ENCODE measurements around the gene SEMA5B.

SEMA5B gene

DNA sequence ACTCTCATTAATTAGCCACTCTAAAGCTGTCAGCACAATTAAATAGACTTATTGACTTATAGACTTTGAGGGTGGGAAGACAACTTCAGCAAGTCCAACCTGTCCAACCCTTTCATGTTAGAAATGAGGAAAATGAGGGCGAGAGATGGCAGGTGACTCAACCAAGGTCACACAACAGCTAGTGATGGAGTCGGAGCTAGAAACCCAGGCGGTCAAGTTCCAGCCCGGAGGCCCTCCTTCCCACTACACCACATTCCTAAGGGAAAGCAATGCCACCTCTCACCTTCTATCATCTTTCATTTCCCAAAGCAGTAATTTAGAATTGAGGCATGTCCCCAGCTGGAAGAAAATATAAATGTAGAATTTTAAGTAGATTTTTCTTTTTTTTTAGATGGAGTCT lies 28.7 kb downstream of the SEMA5B start:
- DNase-seq (ENCODE audit: low read depth): no peak
- no peak overlapping the region for H3K4me3 ChIP-seq (ENCODE audit: low read length)
- TF ChIP-seq, protein P1, sequence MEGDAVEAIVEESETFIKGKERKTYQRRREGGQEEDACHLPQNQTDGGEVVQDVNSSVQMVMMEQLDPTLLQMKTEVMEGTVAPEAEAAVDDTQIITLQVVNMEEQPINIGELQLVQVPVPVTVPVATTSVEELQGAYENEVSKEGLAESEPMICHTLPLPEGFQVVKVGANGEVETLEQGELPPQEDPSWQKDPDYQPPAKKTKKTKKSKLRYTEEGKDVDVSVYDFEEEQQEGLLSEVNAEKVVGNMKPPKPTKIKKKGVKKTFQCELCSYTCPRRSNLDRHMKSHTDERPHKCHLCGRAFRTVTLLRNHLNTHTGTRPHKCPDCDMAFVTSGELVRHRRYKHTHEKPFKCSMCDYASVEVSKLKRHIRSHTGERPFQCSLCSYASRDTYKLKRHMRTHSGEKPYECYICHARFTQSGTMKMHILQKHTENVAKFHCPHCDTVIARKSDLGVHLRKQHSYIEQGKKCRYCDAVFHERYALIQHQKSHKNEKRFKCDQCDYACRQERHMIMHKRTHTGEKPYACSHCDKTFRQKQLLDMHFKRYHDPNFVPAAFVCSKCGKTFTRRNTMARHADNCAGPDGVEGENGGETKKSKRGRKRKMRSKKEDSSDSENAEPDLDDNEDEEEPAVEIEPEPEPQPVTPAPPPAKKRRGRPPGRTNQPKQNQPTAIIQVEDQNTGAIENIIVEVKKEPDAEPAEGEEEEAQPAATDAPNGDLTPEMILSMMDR (conservative IDR thresholded peaks at IDR 0.05; ENCODE audit: low read length): no peak

DNA sequence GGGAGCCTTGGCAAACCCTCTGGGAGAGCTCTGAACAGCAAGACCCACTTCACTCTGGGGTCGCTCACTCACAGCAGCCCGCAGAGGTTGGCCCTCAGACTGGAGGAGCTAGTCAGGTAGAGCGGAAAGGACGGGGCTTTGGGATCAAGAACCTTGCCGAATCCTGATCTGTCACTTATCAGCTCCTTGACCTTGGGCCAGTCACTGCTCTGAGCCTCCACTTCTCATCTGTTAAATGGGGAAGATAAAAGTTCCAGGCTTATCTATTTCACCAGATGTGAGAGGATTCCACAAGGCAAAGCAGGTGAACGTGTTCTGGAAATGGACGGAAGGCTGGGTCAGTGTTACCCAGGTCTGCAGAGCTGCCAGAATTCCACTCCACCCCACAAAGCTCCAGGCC lies 29.4 kb downstream of the SEMA5B start:
- no peak overlapping the region for H3K4me3 ChIP-seq (ENCODE audit: low read length)
- DNase-seq (ENCODE audit: low read depth): no peak
- TF ChIP-seq, protein P1 (conservative IDR thresholded peaks at IDR 0.05; ENCODE audit: low read length): no peak

DNA sequence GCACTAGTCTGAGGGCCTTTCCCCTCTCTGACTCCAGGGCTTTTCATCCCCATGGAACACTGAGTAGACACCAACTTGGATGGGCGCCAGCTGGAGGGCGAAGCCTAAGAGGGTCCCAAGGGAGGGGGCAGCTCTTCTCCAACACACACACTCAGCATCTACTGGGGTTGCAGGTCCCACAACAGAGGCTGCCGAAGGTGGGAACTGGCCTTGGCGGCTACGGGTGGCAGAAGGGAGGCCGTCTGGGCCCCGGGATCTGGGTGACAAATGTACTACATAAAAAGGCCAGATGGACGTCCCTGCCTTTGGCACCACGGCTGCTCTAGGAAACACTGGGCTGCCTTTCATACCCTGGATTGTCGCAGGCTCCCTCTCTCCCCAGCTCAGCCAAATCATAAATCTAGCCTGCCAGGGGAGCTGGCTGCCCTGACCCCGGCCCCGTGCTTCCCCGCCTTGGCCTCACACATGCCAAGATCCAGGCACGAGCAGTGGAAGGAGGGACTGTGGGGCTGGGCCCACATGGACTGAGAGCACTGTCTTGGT lies 31.5 kb downstream of the SEMA5B start:
- TF ChIP-seq, protein P1 (conservative IDR thresholded peaks at IDR 0.05; ENCODE audit: low read length): no peak
- no peak overlapping the region for H3K4me3 ChIP-seq (ENCODE audit: low read length)
- DNase-seq (ENCODE audit: low read depth): no peak

- TF ChIP-seq, protein P1 (conservative IDR thresholded peaks at IDR 0.05; ENCODE audit: low read length): no peak
- H3K4me3 ChIP-seq (ENCODE audit: low read length): no peak overlapping the region
- DNase-seq (ENCODE audit: low read depth): no peak
Observed at GRCh38 chr3:122994954-122995353, 32.6 kb downstream of the SEMA5B start.

GRCh38 chr3:122993124-122993978 lies 34.2 kb downstream of the SEMA5B start:
- TF ChIP-seq, protein P1 (conservative IDR thresholded peaks at IDR 0.05; ENCODE audit: low read length): no peak
- H3K4me3 ChIP-seq (ENCODE audit: low read length): no peak overlapping the region
- no peak for DNase-seq (ENCODE audit: low read depth)

DNA sequence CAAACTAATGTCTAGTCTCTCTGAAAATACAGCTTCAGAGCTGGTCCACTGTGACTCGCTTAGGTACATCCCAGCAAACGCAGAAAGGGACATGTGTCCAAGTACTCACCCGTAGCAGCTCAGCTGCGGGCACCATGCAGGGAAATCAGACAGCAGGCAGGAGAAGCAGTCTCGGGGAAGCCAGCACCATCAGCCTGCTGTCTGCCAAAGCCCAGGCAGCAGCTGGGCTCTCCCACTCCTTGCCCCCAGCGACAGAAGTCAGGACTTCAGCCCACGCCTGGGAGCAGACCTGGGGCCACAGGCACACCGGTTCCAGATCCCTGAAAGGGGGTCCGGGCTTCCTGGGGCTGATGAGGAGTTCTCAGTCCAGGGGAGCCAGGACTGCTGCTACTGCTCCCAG lies 34.9 kb downstream of the SEMA5B start:
- H3K4me3 ChIP-seq (ENCODE audit: low read length): no peak overlapping the region
- DNase-seq (ENCODE audit: low read depth): no peak
- TF ChIP-seq, protein P1 (conservative IDR thresholded peaks at IDR 0.05; ENCODE audit: low read length): no peak

DNA sequence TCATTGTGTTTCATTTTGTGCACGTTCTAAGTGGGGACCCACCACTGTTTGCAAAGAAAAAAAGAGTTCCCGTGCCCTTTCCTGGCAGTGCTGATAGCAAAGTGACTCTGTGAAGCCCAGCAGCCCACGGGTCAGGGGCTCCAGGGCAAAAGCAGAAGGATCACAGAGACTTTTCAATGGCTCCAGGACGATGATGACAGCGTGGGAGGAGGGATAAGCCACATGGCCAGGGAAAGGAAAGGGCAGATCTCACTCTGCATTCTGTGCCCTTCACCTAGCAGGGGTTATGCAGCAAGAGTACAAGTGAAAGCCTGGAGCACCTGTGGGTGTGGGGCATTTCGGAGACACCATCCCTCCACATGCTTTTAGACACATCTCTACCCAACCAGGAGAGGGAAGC lies 35.4 kb downstream of the SEMA5B start:
- no peak for DNase-seq (ENCODE audit: low read depth)
- TF ChIP-seq, protein P1 (conservative IDR thresholded peaks at IDR 0.05; ENCODE audit: low read length): no peak
- no peak overlapping the region for H3K4me3 ChIP-seq (ENCODE audit: low read length)

Measured in AG10803 (cell line).